NB4 (cell line): ENCODE results near the gene XIST.

Experiments
- MAX ChIP-seq: IDR thresholded peaks from 2 replicates; pipeline ENCODE4 v1.6.1; 2011; ENCODE audit warnings: low read depth, low read length
- MYC ChIP-seq: IDR thresholded peaks from 2 replicates; pipeline ENCODE4 v1.6.1; 2011; ENCODE audit warnings: low read depth, low read length
- POLR2A ChIP-seq: IDR thresholded peaks from 2 replicates; pipeline ENCODE4 v1.6.1; 2011; ENCODE audit warnings: mild to moderate bottlenecking; ENCODE audit not compliant: insufficient read length; ENCODE audit errors: extremely low read depth
- TF ChIP-seq, protein P1 (sequence below): IDR thresholded peaks from one replicate; pipeline ENCODE4 v1.5.1; 2012; ENCODE audit warnings: low read depth, low read length

DNA sequence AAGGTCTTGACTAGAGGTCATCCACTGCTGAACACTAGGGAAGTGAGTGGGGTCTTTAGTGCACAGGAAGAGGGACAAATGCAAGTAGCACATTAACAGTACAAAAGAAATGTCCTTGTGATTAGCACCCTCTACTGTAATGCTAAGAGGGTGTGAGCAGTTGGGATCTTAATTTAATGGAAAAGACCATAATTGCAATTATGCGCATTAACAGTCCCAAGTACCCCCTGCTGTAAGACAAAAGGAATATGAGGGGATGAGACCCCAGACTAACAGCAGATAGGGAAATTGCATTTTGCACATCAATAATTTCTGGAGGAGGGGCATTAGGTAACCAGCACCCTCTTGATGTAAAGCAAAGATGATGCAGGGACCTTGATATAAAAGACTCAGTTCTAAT is 4.5 kb downstream of the XIST start:
- TF ChIP-seq, protein P1, sequence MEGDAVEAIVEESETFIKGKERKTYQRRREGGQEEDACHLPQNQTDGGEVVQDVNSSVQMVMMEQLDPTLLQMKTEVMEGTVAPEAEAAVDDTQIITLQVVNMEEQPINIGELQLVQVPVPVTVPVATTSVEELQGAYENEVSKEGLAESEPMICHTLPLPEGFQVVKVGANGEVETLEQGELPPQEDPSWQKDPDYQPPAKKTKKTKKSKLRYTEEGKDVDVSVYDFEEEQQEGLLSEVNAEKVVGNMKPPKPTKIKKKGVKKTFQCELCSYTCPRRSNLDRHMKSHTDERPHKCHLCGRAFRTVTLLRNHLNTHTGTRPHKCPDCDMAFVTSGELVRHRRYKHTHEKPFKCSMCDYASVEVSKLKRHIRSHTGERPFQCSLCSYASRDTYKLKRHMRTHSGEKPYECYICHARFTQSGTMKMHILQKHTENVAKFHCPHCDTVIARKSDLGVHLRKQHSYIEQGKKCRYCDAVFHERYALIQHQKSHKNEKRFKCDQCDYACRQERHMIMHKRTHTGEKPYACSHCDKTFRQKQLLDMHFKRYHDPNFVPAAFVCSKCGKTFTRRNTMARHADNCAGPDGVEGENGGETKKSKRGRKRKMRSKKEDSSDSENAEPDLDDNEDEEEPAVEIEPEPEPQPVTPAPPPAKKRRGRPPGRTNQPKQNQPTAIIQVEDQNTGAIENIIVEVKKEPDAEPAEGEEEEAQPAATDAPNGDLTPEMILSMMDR, result no peak
- TF ChIP-seq POLR2A (no peak), MYC (no peak), MAX (no peak)
